GM18499 (cell line): Measurements from ENCODE around the gene ZSCAN21.
"Not testable (repeated sequence)": the region's sequence is repeated elsewhere in the genome, so short reads cannot be mapped to it uniquely, and the experiment has no call there.

Source experiments
- ATAC-seq: cut with Tn5 transposase; IDR thresholded peaks from one replicate; pipeline ENCODE4 v1.9.1; 2021; ENCODE audit warnings: moderate number of reproducible peaks; ENCODE audit not compliant: insufficient read depth, unreplicated experiment

The ZSCAN21 gene

DNA sequence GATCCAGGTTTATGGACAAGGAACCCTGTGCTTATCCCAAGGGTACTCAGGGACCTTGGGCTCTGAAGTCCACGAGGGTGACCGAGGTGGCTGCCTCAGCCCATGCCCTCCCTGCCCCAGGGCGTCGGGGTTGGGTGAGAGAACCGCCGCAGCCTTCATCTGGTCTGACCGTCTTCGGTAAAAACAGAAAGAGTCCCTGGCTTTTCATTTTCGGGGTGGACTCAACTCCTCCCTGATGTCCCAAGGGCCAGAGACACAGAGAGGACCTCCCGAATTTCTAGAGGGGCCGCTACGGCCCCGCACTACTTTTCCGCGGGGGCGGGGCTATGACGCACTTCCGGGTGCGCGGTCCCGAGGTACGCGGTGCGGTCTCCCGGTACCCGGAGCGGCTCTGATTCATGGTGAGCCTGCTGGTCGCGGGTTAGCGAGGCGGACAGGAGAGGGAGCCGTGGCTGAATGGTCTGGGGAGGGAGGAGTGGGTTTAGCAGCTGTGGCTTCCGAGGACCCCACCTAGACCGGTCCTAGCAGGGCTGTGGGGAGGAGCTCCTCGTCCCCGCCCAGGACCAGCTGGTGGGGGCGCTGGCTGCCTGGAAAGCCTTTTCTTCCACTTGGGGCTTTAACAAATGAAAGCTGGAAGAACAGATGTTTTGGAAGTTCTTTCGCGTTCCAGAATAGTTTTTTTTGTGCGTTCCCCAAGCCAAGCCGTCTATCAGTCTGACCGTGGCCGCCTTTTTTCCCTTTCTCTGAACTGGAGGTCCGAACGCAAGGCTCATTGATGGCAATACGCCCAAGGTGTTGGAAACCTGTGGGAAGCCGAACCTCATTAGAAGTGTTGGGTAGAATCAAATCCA, at the start of gene ZSCAN21:
ZSCAN21 (plus strand) TSS at position 334 of the 851 bp plus-strand sequence. CDS start 7,233 bp downstream, outside the sequence.
- peak; percentile 50 for ATAC-seq

GRCh38 chr7:100000239-100000638, 49.3 kb upstream of the ZSCAN21 start:
- ATAC-seq = no peak

GRCh38 chr7:100003711-100004661, 45.6 kb upstream of the ZSCAN21 start:
- no peak for ATAC-seq

DNA sequence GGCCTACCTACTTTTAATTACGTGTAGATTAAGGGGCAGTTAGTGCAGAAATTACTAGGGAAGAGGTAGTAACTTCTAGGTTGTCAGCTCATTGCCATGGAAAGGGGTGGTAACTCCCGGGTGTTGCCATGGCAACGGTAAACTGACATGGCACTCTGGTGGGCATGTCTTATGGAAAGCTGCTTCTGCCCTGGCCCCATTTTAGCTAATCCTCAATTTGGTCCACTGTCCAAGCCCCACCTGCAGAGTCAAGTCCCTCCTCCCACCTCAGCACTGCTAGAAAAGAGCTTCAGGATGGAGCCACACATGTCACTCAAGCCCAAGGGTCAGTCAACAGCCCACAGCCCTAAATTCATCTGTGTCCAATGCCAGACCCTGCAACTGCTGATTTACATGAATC, 41.7 kb upstream of the ZSCAN21 start:
- no peak for ATAC-seq

DNA sequence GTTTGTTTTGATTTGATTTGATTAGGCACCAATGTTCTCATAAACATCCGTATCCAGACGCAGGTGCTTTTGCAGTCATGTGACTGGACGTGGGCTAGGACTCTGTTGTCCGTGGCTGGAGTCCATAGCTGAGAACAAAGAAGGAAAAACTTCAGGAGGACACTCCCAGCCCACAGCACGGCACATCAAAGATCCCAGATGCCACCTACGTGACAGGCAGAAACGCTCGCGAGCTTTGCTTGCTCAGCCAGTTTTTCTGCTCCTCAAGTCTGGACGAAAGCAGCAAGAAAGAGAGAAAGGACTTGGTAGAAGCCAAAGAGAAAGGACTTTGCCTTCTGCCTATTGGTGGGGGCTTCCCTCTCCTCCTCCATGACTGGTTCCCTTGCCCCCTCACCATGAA, 41.0 kb upstream of the ZSCAN21 start:
- no peak for ATAC-seq

GRCh38 chr7:100009952-100010351, 39.6 kb upstream of the ZSCAN21 start:
- not testable (repeated sequence) for ATAC-seq

GRCh38 chr7:100010901-100011300, 38.7 kb upstream of the ZSCAN21 start:
- ATAC-seq = no peak

DNA sequence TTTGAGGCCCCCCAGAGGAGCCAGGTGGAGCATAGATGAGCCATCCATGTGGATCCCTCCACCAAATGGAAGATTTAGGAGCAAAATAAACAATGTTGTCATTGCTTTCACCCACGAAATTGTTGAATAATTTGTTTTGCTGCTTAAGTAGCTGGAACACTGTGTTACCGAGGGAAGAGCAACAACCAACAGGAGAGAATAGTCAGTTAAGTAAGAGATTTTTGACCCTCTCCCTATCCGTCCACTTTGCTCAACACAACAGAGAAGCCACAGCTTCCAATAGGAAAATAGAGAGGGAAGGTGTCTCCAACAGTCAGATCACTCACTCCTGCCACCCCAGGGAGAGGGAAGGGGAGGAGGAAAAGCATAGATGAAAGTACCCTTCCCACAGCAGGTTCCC, 38.1 kb upstream of the ZSCAN21 start:
- no peak for ATAC-seq

- ATAC-seq = not testable (repeated sequence)
These were observed 36.9 kb upstream of the ZSCAN21 start for GRCh38 chr7:100012385-100013327.

DNA sequence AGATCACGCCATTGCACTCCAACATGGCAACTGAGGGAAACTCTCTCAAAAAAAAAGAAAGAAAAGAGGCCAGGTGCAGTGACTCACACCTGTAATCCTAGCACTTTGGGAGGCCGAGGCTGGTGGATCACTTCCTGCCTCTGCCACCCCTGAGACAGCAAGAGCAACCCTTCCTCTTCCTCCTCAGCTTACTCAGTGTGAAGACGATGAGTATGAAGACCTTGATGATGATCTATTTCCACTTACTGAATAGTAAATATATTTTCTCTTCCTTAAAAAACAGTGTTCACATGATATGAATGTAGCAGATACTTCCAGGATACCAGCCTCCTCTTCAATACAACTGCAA, 36.3 kb upstream of the ZSCAN21 start:
- no peak for ATAC-seq

- peak; percentile 80 for ATAC-seq
These were observed 34.1 kb upstream of the ZSCAN21 start, which contains the start of gene ZKSCAN1 for GRCh38 chr7:100015232-100016214. TSS of gene ZKSCAN1 (plus strand) at chr7:100015596. CDS start at chr7:100023507, 7,911 bp downstream.

DNA sequence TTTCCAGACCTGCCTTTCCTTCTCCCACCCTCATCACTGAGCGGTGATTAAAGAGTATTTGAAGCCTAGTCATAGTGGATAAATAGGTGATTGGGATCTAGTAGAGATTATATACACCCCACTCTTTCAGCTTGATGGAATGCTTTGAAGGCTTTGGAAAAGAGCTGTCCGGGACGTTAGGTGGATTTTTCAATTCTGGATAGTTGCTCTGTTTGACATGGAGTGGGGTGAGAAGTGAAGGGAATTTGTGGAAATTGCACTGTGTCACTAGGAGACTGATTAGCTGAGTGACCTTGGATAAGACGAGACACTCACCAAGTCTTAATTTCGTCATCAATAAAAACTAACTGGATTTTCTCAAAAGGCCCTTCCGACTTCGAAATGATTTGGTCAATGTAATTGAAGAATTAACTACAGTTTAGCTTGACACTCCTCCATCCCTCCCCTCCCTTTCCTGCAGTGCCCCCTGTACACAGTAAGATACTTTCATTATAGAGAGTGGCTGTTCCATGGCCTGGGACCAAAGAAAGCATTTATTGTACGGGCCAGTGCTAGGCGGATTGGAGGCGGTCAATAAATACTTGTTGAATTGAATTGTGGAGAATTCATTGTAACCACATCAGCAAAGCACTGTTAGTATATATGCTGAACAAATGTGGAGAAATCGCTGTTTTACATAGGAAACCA, 33.2 kb upstream of the ZSCAN21 start:
- ATAC-seq = no peak

- ATAC-seq = no peak
These were observed 32.3 kb upstream of the ZSCAN21 start for GRCh38 chr7:100017300-100017699.

GRCh38 chr7:100017875-100018274, 31.7 kb upstream of the ZSCAN21 start:
- ATAC-seq = no peak

- no peak for ATAC-seq
These were observed 29.7 kb upstream of the ZSCAN21 start for GRCh38 chr7:100019908-100020307.

DNA sequence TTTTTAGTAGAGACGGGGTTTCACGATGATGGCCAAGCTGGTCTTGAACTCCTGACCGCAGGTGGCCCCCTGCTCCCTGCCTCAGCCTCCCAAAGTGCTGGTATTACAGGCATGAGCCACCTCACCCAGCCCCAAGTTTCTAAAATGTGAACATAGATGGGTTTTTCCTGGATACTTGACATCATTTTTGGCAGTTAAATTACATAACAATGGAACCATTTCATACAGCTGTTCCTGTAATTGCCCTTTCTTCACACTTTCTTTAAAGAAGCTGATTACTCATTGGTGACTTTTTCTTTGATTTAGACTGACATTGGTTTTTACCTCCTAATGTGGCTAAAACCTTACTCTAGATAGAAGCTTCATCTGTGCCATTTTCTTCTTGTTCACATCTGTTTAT, 28.3 kb upstream of the ZSCAN21 start:
- no peak for ATAC-seq

DNA sequence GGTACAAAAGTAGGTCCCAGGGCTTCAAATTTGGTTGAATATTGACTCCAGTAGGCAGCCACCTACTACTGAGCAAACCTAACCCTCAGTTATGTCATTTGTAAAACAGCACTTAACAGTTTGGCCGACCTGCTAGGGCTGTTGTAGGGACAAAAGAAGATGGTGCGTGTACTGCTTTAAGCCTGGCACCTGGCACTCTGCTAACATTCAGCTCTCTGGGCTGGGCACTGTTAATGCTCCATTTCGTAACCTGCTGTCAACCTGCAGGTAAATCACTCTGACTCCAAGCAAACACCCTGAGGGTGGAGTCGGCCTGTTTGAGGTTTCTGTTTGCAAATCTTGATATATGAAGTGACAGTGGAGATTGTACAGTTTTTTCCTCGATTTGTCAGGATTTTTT, 27.0 kb upstream of the ZSCAN21 start:
- no peak for ATAC-seq

GRCh38 chr7:100023526-100023925, 26.0 kb upstream of the ZSCAN21 start:
- no peak for ATAC-seq
